Heart left ventricle (tissue), 16 donors: ENCODE results near the gene REV3L. TPM values are rescaled to one million over a fixed set of nuclear protein-coding genes. Genes with fewer than 3 reads are reported as not detected.
"Not testable (repeated sequence)": the region's sequence is repeated elsewhere in the genome, so short reads cannot be mapped to it uniquely, and the experiment has no call there.

Experiments
- ATAC-seq, 4 donors: fragments of 200-7000 bp; cut with Tn5 transposase; one replicate each; pipeline ENCODE4 v1.9.1; 2020 to 2022; ENCODE audit warnings: moderate library complexity in 4 of 4, mild to moderate bottlenecking in 3 of 4, moderate number of reproducible peaks in 1 of 4
- DNase-seq, 5 donors: peaks; one replicate each; pipeline ENCODE4 v3.0.0-alpha.2; 2020
- H3K27ac ChIP-seq, 12 donors: fragments of 200-600 bp; sonication (generic) in 4 of 12; one replicate each; pipeline versions ENCODE4 v1.5.0 to v1.8.0; 2016 to 2022; ENCODE audit warnings: mild to moderate bottlenecking in 2 of 12
- H3K27me3 ChIP-seq, 9 donors: fragments of 200-600 bp; sonication (generic) in 2 of 9; one replicate each; pipeline versions ENCODE4 v1.5.1 to v1.8.0; 2016 to 2022; ENCODE audit warnings: mild to moderate bottlenecking in 3 of 9
- H3K36me3 ChIP-seq, 9 donors: fragments of 200-600 bp; sonication (generic) in 2 of 9; one replicate each; pipeline versions ENCODE4 v1.5.0 to v1.8.0; 2018 to 2022; ENCODE audit warnings: mild to moderate bottlenecking in 2 of 9
- H3K4me1 ChIP-seq, 12 donors: fragments of 200-600 bp; sonication (generic) in 4 of 12; one replicate each; pipeline versions ENCODE4 v1.5.0 to v1.8.0; 2016 to 2022; ENCODE audit warnings: mild to moderate bottlenecking in 3 of 12
- H3K4me3 ChIP-seq, 12 donors: fragments of 200-600 bp; sonication (generic) in 4 of 12; one replicate each; pipeline versions ENCODE4 v1.5.0 to v1.8.0; 2017 to 2022; ENCODE audit warnings: mild to moderate bottlenecking in 9 of 12, moderate library complexity in 4 of 12
- H3K9me3 ChIP-seq, 12 donors: fragments of 200-600 bp; sonication (generic) in 4 of 12; one replicate each; pipeline versions ENCODE4 v1.5.0 to v1.8.0; 2016 to 2022; ENCODE audit warnings: mild to moderate bottlenecking in 1 of 12
- CTCF ChIP-seq, 12 donors: fragments of 200-600 bp; sonication (generic) in 4 of 12; IDR thresholded peaks; one replicate each; pipeline versions ENCODE4 v1.5.0 to v1.8.0; 2018 to 2022; ENCODE audit warnings: antibody characterized with exemption in 12 of 12, mild to moderate bottlenecking in 5 of 12
- POLR2A ChIP-seq, 2 donors: fragments of 450-650 bp; IDR thresholded peaks; one replicate each; pipeline ENCODE4 v1.6.1; 2017; ENCODE audit warnings: antibody characterized with exemption in 2 of 2, mild to moderate bottlenecking in 2 of 2, moderate library complexity in 2 of 2
- WGBS, 4 donors: extraction: QIAGEN DNeasy Blood & Tissue Kit in 2 of 4; methylation state at CpG; one replicate each; pipeline versions ENCODE4 v1.1.5 to v1.1.7; 2013 to 2018; 5-methylcytosine and 5-hydroxymethylcytosine counted together
- intact Hi-C, 10 donors: fragments of 100-400 bp; cut with DNase I; formaldehyde crosslinking; loops; one replicate each; pipeline versions ENCODE4 v1.11.1 to v1.14.2; 2022
- polyA plus RNA-seq, 2 donors: library from polyadenylated mRNA; stranded (reverse); fragments of 200-250 nt; gene quantifications; one replicate each; pipeline ENCODE4 v1.2.3, GENCODE V29; 2013
- total RNA-seq, 9 donors: library from RNA; depleted of rRNA in 2 of 9; stranded (reverse); fragments of >200 nt in 2 of 9; fragmentation: NEBNext Ultra II Directional in 3 of 9; extraction: Animal tissue kit (Norgen Biotek cat#: 25700) in 3 of 9; gene quantifications; one replicate each; pipeline versions ENCODE4 v1.1.0 to v1.2.4, GENCODE V29; 2016 to 2023
- donor health status: ischemic (EF 13 %, LVEDD 7.1; RV severe dilation, severe dysfunction).
- donor health status: healthy with polysubstance abuse.
- donor health status: DM: no; HTN: yes; CAD: no.
- donor health status: DM: no; HTN: no; CAD: no.
- donor health status: ischemic (EF 25% LVEDD 6.9; RV normal size, moderate dysfunction).
- donor health status: ischemic (EF 25% LVEDD 5.7; RV mildly dilated, moderate dysfunction).
- donor health status: healthy.
- donor health status: DM: yes; HTN: yes; CAD: no.
- donor health status: ischemic (EF 35%, LVEDD 5.7; RV mildly dilated, moderate dysfunction).
- donor health status: nonischemic (EF 11% LVEDD 7.7; RV severe dilation, severe dysfunction).
- donor health status: DM: yes; HTN: yes; CAD: no.
- donor health status: PGD.
- donor health status: ischemic (EF 29% LVEDD 5.4; RV normal size, mild dysfunction).
- donor health status: nonischemic (EF 23%, LVEDD 6.1; RV moderate dilation, normal function).

Gene REV3L
- total and polyA plus RNA-seq, 11 donors, result 6.1 to 20.0 (median 13.0) TPM

DNA sequence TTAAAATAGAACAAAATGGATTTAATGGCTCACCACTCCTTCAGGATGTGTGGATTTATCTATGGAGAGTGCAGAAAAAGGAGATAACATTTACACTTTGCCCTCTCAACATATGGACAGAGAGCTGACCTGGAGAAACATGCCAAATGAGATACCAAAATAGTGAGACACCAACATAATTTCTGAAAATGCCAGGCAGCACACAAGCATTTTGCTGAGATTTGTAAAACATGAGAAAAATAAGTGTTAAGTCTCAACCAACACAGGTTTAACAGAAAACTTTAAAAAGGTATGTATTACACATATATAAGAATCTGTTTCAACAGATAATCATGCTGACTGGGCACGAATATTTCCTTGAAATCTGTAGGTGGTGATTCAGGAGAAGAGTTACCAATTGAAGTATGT lies 145.2 kb downstream of the REV3L start:
- H3K4me3 ChIP-seq, result no peak overlapping the region
- 86 to 94% (median 92%) methylated on average over 1 of the region's 1 CpG for WGBS, 4 donors
- no peaks in the 10 kb centered on the region for H3K27me3 ChIP-seq
- ATAC-seq (no peak), DNase-seq (no peak)
- peaks cover 0 to 83% (median 60%) of the 10 kb centered on the region in 9 donors for H3K36me3 ChIP-seq
- TF ChIP-seq CTCF (IDR thresholded peaks at IDR 0.05), result no peak
- no peak for TF ChIP-seq POLR2A (IDR thresholded peaks at IDR 0.05)
- no peak overlapping the region for H3K27ac ChIP-seq
- H3K4me1 ChIP-seq, result no peaks in the 10 kb centered on the region
- intact Hi-C loops, result no loop called here
- no peaks in the 10 kb centered on the region for H3K9me3 ChIP-seq

DNA sequence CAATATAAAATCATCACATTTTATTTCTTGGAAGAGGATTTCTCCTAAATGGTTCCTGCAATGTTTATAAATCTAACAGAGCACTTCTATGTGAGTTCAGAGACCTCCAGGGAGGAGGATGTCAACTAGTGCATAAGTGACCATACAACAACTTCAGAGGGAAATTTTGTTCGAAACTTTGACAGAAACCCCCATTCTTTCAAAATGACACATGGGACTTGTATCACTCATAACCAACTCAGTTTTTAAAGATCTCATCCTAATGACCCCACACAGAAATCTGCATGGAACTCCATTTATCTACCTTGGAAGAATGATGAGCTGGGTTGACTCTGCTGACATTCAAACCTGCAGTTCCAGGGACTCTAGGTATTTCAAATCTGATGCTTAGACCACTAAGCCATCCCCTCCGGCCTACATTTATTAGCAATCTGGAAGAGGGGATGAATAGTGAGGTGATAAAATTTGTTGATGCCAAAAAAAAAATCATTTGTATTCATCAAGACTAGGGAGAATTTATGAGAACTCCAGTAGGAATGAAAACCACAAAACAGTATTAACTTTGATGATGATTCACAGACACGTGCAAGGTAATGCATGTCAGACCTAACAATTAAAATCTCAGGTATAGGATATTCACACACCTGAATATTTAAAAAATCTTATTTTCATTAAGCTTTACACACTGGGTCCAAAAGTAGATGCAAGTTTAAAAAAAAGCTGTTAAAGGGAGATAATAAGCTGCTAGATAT lies 153.0 kb downstream of the REV3L start:
- peaks cover 0 to 100% (median 85%) of the 10 kb centered on the region in 9 donors for H3K36me3 ChIP-seq
- peaks cover 0 to 3% (median 0%) of the 10 kb centered on the region in 12 donors for H3K9me3 ChIP-seq
- WGBS, 4 donors, result 96 to 97% (median 96%) methylated on average over 3 of the region's 3 CpGs
- ATAC-seq (no peak), DNase-seq (no peak)
- intact Hi-C loops, result no loop called here
- H3K4me3 ChIP-seq, result no peak overlapping the region
- no peaks in the 10 kb centered on the region for H3K27me3 ChIP-seq
- H3K27ac ChIP-seq, result no peak overlapping the region
- TF ChIP-seq POLR2A (IDR thresholded peaks at IDR 0.05) (no peak), CTCF (IDR thresholded peaks at IDR 0.05) (no peak)
- no peaks in the 10 kb centered on the region for H3K4me1 ChIP-seq

GRCh38 chr6:111326563-111326962 lies 156.5 kb downstream of the REV3L start:
- ATAC-seq, result no peak
- WGBS, 4 donors, result 96 to 98% (median 97%) methylated on average over 3 of the region's 3 CpGs
- peaks cover 0 to 99% (median 83%) of the 10 kb centered on the region in 9 donors for H3K36me3 ChIP-seq
- no peak overlapping the region for H3K4me3 ChIP-seq
- intact Hi-C loops, result no loop called here
- DNase-seq, result no peak
- no peaks in the 10 kb centered on the region for H3K4me1 ChIP-seq
- peaks cover 0 to 3% (median 0%) of the 10 kb centered on the region in 12 donors for H3K9me3 ChIP-seq
- TF ChIP-seq CTCF (IDR thresholded peaks at IDR 0.05) (no peak), POLR2A (IDR thresholded peaks at IDR 0.05) (no peak)
- no peak overlapping the region for H3K27ac ChIP-seq
- H3K27me3 ChIP-seq, result no peaks in the 10 kb centered on the region

DNA sequence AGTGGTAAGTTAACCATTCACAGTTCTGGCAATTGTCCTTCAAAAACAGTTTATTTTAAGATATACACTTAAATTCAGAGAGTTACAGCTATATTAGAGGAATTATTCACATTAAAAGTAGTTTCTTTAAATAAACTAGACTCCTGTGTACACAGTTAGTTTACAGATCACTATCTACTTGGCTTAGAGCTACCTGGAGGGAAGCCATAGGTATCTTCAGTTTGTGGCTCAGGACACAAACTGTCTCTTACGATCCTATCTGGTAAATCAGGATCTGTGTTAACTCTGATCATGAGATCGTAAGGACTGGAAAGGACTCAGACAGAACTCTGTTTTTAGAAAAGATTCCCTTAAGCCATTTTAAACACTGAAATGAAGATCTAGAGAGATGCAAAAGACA lies 160.9 kb downstream of the REV3L start:
- ATAC-seq, result no peak
- intact Hi-C loops, result no loop called here

GRCh38 chr6:111307950-111308349 lies 175.1 kb downstream of the REV3L start:
- ATAC-seq, H3K4me1 ChIP-seq, H3K27ac ChIP-seq, H3K9me3 ChIP-seq, H3K4me3 ChIP-seq, DNase-seq, H3K27me3 ChIP-seq, intact Hi-C loops: not testable (repeated sequence)
- WGBS, 4 donors, result 98 to 99% (median 98%) methylated on average over 4 of the region's 4 CpGs
- H3K36me3 ChIP-seq, result peaks cover 0 to 88% (median 79%) of the 10 kb centered on the region in 9 donors

More for the DNA sequence above, 160.9 kb downstream of the REV3L start:
- TF ChIP-seq POLR2A (IDR thresholded peaks at IDR 0.05) (no peak), CTCF (IDR thresholded peaks at IDR 0.05) (no peak)
- H3K4me3 ChIP-seq, result no peak overlapping the region
- DNase-seq, result no peak
- WGBS, 4 donors, result 89 to 95% (median 90%) methylated on average over 2 of the region's 2 CpGs
- no peak overlapping the region for H3K27ac ChIP-seq
- H3K36me3 ChIP-seq, result peaks cover 0 to 96% (median 83%) of the 10 kb centered on the region in 9 donors
- H3K27me3 ChIP-seq, result no peaks in the 10 kb centered on the region
- peaks cover 0 to 3% (median 0%) of the 10 kb centered on the region in 12 donors for H3K9me3 ChIP-seq
- H3K4me1 ChIP-seq, result no peaks in the 10 kb centered on the region
